DND-41 (cell line): ENCODE measurements around the gene CTTN.

Source experiments
- ATAC-seq: fragments of 200-7000 bp; cut with Tn5 transposase; 3 replicates; pipeline ENCODE4 v1.9.1; 2021; ENCODE audit warnings: low read depth; ENCODE audit not compliant: insufficient read depth
- DNase-seq: peaks from one replicate; pipeline ENCODE4 v3.0.0-alpha.2; 2020
- H2AFZ ChIP-seq: 2 replicates; pipeline ENCODE4 v1.6.0; 2012; ENCODE audit warnings: low read depth, low read length
- H3K27ac ChIP-seq: 2 replicates; pipeline ENCODE4 v1.5.1; 2012; ENCODE audit warnings: low read length, inconsistent platforms
- H3K27me3 ChIP-seq: fragments of 200-600 bp; sonication (generic); 2 replicates; pipeline ENCODE4 v1.6.0; 2012; ENCODE audit warnings: low read length, mild to moderate bottlenecking, inconsistent platforms; ENCODE audit not compliant: insufficient read depth, poor library complexity
- H3K36me3 ChIP-seq: 2 replicates; pipeline ENCODE4 v1.5.1; 2012; ENCODE audit warnings: low read length, inconsistent platforms; ENCODE audit not compliant: insufficient read depth
- H3K4me1 ChIP-seq: 2 replicates; pipeline ENCODE4 v1.5.1; 2012; ENCODE audit warnings: mild to moderate bottlenecking, low read length; ENCODE audit not compliant: insufficient read depth
- H3K4me2 ChIP-seq: 2 replicates; pipeline ENCODE4 v1.6.0; 2012; ENCODE audit warnings: mild to moderate bottlenecking, moderate library complexity, low read length, inconsistent platforms; ENCODE audit not compliant: insufficient read depth
- H3K4me3 ChIP-seq, 2 experiments: fragments of 200-600 bp in 1 of 2; shearing (Covaris generic) in 1 of 2; 2 replicates each; pipeline ENCODE4 v1.5.1; 2012 to 2016; ENCODE audit warnings: inconsistent platforms in 2 of 2, low read length in 2 of 2, mild to moderate bottlenecking in 2 of 2, low read depth in 1 of 2, moderate library complexity in 1 of 2
- H3K79me2 ChIP-seq: 2 replicates; pipeline ENCODE4 v1.6.0; 2012; ENCODE audit warnings: low read length, inconsistent platforms; ENCODE audit not compliant: insufficient read depth
- H3K9ac ChIP-seq: 2 replicates; pipeline ENCODE4 v1.6.0; 2012; ENCODE audit warnings: low read depth, mild to moderate bottlenecking, inconsistent platforms, low read length, moderate library complexity
- H3K9me3 ChIP-seq: 2 replicates; pipeline ENCODE4 v1.5.1; 2012; ENCODE audit warnings: low read length, moderate library complexity, mild to moderate bottlenecking, inconsistent platforms; ENCODE audit not compliant: insufficient read depth, severe bottlenecking
- H4K20me1 ChIP-seq: 2 replicates; pipeline ENCODE4 v1.6.0; 2012; ENCODE audit warnings: low read length; ENCODE audit not compliant: insufficient read depth
- CTCF ChIP-seq: IDR thresholded peaks from 2 replicates; pipeline ENCODE4 v1.5.1; 2012; ENCODE audit warnings: borderline replicate concordance, low read length, moderate library complexity, mild to moderate bottlenecking; ENCODE audit not compliant: poor library complexity, severe bottlenecking; ENCODE audit errors: extremely low read depth
- EZH2 ChIP-seq: IDR thresholded peaks from 3 replicates; pipeline ENCODE4 v1.6.1; 2012; ENCODE audit warnings: borderline replicate concordance, low read depth, mild to moderate bottlenecking, moderate library complexity, low read length, inconsistent platforms; ENCODE audit not compliant: severe bottlenecking

The CTTN gene

GRCh38 chr11:70359451-70360205 is 38.7 kb upstream of the CTTN start:
- H3K4me2 ChIP-seq, result no peak overlapping the region
- no peak overlapping the region for H3K27ac ChIP-seq
- no peak overlapping the region for H2AFZ ChIP-seq
- H4K20me1 ChIP-seq, result peaks cover 6% of the 10 kb centered on the region
- H3K9me3 ChIP-seq, result no peaks in the 10 kb centered on the region
- no peaks in the 10 kb centered on the region for H3K27me3 ChIP-seq
- DNase-seq (no peak), ATAC-seq (no peak)
- peaks cover 80% of the 10 kb centered on the region for H3K36me3 ChIP-seq
- H3K4me3 ChIP-seq, result no peak overlapping the region
- no peak for TF ChIP-seq CTCF
- no peak for TF ChIP-seq EZH2
- no peaks in the 10 kb centered on the region for H3K4me1 ChIP-seq
- no peaks in the 10 kb centered on the region for H3K79me2 ChIP-seq
- no peak overlapping the region for H3K9ac ChIP-seq

DNA sequence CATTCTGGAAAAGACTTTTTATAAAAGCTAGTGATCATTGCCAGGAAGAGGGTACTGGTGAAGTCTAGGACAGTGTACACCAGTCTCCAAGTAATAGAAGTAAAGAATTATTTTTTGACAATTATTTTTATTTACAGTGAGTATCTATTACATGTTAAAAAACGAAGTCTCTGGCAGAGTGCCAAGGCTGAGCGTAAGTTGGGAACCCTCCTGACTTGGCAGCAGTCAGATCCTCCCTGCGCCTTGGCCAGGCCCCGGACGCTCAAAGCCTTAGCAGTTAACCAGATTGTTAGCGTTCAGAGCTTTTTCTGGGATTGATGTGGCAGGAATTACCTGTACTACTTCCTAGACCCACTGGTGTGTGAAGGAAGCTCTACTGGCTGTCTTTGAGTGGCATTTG is 38.1 kb upstream of the CTTN start:
- no peaks in the 10 kb centered on the region for H3K79me2 ChIP-seq
- H3K9me3 ChIP-seq, result no peaks in the 10 kb centered on the region
- ATAC-seq, result no peak
- H3K4me3 ChIP-seq, result no peak overlapping the region
- H3K9ac ChIP-seq, result no peak overlapping the region
- no peaks in the 10 kb centered on the region for H3K4me1 ChIP-seq
- H3K27me3 ChIP-seq, result no peaks in the 10 kb centered on the region
- H4K20me1 ChIP-seq, result peaks cover 7% of the 10 kb centered on the region
- no peak overlapping the region for H3K27ac ChIP-seq
- TF ChIP-seq EZH2, result no peak
- TF ChIP-seq CTCF, result no peak
- no peak overlapping the region for H3K4me2 ChIP-seq
- no peak overlapping the region for H2AFZ ChIP-seq
- H3K36me3 ChIP-seq, result peaks cover 80% of the 10 kb centered on the region
- no peak for DNase-seq

DNA sequence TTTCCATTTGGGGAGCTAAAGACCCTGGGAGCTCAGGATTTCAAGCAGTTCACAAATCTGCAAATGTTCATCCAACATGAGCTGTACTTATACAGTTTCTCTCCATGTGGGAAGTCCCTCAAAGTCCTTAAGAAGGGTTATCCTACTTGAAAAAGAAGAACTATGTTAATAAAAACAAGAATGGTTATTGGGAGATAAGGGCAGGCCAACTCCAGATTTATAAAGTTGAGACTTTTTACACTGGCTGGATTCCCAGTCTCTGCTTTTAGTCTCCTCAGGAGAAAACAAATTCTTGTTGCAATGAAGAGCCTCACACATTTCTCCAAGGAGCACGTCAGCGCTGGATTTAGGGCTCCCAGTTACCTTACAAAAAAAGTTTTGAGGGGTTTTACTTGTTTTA is 34.2 kb upstream of the CTTN start:
- Histone ChIP-seq H3K36me3 (peaks cover 71% of the 10 kb centered on the region), H3K4me3 (no peak overlapping the region), H4K20me1 (peaks cover 7% of the 10 kb centered on the region), H3K4me2 (no peak overlapping the region), H3K9ac (no peak overlapping the region), H3K4me1 (no peaks in the 10 kb centered on the region), H3K79me2 (no peaks in the 10 kb centered on the region), H3K9me3 (no peaks in the 10 kb centered on the region), H2AFZ (no peak overlapping the region), H3K27me3 (no peaks in the 10 kb centered on the region), H3K27ac (no peak overlapping the region)
- ATAC-seq (no peak), DNase-seq (no peak)
- no peak for TF ChIP-seq EZH2
- no peak for TF ChIP-seq CTCF
